K562 (cell line): ENCODE measurements around the gene UBE2D2. TPM values are rescaled to one million over a fixed set of nuclear protein-coding genes. Genes with fewer than 3 reads are reported as not detected.

ENCODE experiments used
- ARHGAP35 ChIP-seq: fragments of 450-650 bp; IDR thresholded peaks from 2 replicates; pipeline ENCODE4 v1.6.1; 2018; ENCODE audit not compliant: partially characterized antibody
- CBX1 ChIP-seq: sonication (generic); IDR thresholded peaks from 2 replicates; pipeline ENCODE4 v1.6.1; 2016; ENCODE audit warnings: antibody characterized with exemption, low read depth, mild to moderate bottlenecking
- CBX8 ChIP-seq: fragments of 200-600 bp; sonication (generic); IDR thresholded peaks from 2 replicates; pipeline ENCODE4 v1.6.1; 2012; ENCODE audit warnings: borderline replicate concordance, mixed run types, low read depth, mild to moderate bottlenecking, moderate library complexity, mixed read lengths, low read length, control low read depth, inconsistent platforms; ENCODE audit not compliant: poor library complexity, severe bottlenecking; ENCODE audit errors: extremely low read depth
- CREB1 ChIP-seq, 2 experiments: sonication (generic) in 1 of 2; formaldehyde crosslinking in 1 of 2; IDR thresholded peaks; 2 replicates each; pipeline versions ENCODE4 v1.6.1 to v1.8.0; 2012 to 2022; ENCODE audit warnings: inconsistent platforms in 1 of 2, mild to moderate bottlenecking in 1 of 2, missing genetic modification reagents in 1 of 2, moderate library complexity in 1 of 2
- CREB3L1 ChIP-seq: fragments of 450-650 bp; IDR thresholded peaks from 2 replicates; pipeline ENCODE4 v1.6.1; 2014; ENCODE audit warnings: low read depth, mild to moderate bottlenecking, moderate library complexity, borderline replicate concordance
- ZBTB40 ChIP-seq, 2 experiments: fragments of 450-650 bp in 1 of 2; sonication (generic) in 1 of 2; formaldehyde crosslinking in 1 of 2; IDR thresholded peaks; 2 replicates each; pipeline versions ENCODE4 v1.7.1 to v1.9.0; 2016 to 2022; ENCODE audit warnings: inconsistent platforms in 1 of 2, mild to moderate bottlenecking in 1 of 2, missing genetic modification reagents in 1 of 2
- ZBTB43 ChIP-seq: sonication (generic); formaldehyde crosslinking; IDR thresholded peaks from 2 replicates; pipeline ENCODE4 v1.8.0; 2023; ENCODE audit warnings: mild to moderate bottlenecking, missing genetic modification reagents
- ZNF609 ChIP-seq: sonication (generic); formaldehyde crosslinking; IDR thresholded peaks from 2 replicates; pipeline ENCODE4 v1.8.1; 2023; ENCODE audit warnings: missing genetic modification reagents, mild to moderate bottlenecking, borderline replicate concordance
- polyA plus RNA-seq, 8 experiments: library from polyadenylated mRNA; depleted of rRNA in 4 of 8; stranded (reverse) in 5 of 8; unstranded in 3 of 8; fragments of >200 nt; fragmentation: Nextera tagmentation in 2 of 8; fragmentation: Illumina TruSeq in 1 of 8; extraction: Ambion mirVana in 2 of 8; extraction: Trizol in 1 of 8; gene quantifications; 2 replicates each; pipeline versions ENCODE4 v1.2.1 to v1.2.3, GENCODE V29; 2011 to 2014; ENCODE audit warnings: inconsistent platforms in 1 of 8, missing spikeins in 1 of 8
- total RNA-seq, 7 experiments: library from RNA; depleted of rRNA in 6 of 7; stranded (reverse); fragments of >200 nt in 6 of 7; fragmentation: Illumina TruSeq in 2 of 7; extraction: Trizol in 2 of 7; gene quantifications; 2 replicates each; pipeline versions ENCODE4 v1.2.1 to v1.2.3, GENCODE V29; 2011 to 2021; ENCODE audit warnings: low replicate concordance in 1 of 7

The UBE2D2 gene
- total and polyA plus RNA-seq, 9 of the 15 experiments (the other 6 are each of a cell fraction or from before 2014, with no cell fraction given), result 53.6 to 198 (median 122) TPM

- TF ChIP-seq CREB1 (IDR thresholded peaks at IDR 0.05) (0 out of 2 replicates have a peak, but pooled peaks have one; percentile 31), CREB1 (CRISPR knock-in tag; IDR thresholded peaks at IDR 0.05) (no peak), ZBTB43 (CRISPR knock-in tag) (no peak), CBX8 (no peak), CREB3L1 (no peak), ZBTB40 (IDR thresholded peaks at IDR 0.05) (no peak), ZBTB40 (CRISPR knock-in tag; IDR thresholded peaks at IDR 0.05) (no peak), CBX1 (no peak), ARHGAP35 (no peak), ZNF609 (CRISPR knock-in tag) (no peak)
Measured at GRCh38 chr5:139650031-139650688, 89.0 kb downstream of the UBE2D2 start (continued).
